ENCODE measurements around the gene PCDHB13. TPM values are rescaled to one million over a fixed set of nuclear protein-coding genes. Genes with fewer than 3 reads are reported as not detected.
"Not testable (repeated sequence)": the region's sequence is repeated elsewhere in the genome, so short reads cannot be mapped to it uniquely, and the experiment has no call there.

The PCDHB13 gene
- total RNA-seq, 3 donors from 2014 or later, result 3.7 to 5.9 (median 4.8) TPM

- intact Hi-C loops (cut with DNase I; ENCODE audit: low total_unique reads), result no loop called here
- no peaks in the 10 kb centered on the region for H3K27me3 ChIP-seq
- H3K4me3 ChIP-seq, result peak within 1 kb of the TSS in 2 of 3 donors; percentile 17 to 25
- TF ChIP-seq CTCF (IDR thresholded peaks at IDR 0.05) (no peak), POLR2AphosphoS5 (IDR thresholded peaks at IDR 0.05) (no peak), POLR2A (IDR thresholded peaks at IDR 0.05) (no peak)
- DNase-seq (ENCODE audit: low spot score in 2 of 2), result no peak
- no peaks in the 10 kb centered on the region for H3K4me1 ChIP-seq
- peaks cover 52 to 88% of the 10 kb centered on the region in 2 donors for H3K9me3 ChIP-seq
- H3K36me3 ChIP-seq, result no peaks in the 10 kb centered on the region
- no peak within 1 kb of the TSS for H3K27ac ChIP-seq
Measured at GRCh38 chr5:141208478-141208877, 5.2 kb upstream of the PCDHB13 start, which contains the start of gene PCDHB12. TSS of gene PCDHB12 (plus strand) at chr5:141208719. CDS start at chr5:141208908, 189 bp downstream.

DNA sequence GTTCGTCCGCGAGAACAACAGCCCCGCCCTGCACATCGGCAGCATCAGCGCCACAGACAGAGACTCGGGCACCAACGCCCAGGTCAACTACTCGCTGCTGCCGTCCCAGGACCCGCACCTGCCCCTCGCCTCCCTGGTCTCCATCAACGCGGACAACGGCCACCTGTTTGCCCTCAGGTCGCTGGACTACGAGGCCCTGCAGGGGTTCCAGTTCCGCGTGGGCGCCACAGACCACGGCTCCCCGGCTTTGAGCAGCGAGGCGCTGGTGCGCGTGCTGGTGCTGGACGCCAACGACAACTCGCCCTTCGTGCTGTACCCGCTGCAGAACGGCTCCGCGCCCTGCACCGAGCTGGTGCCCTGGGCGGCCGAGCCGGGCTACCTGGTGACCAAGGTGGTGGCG is 3.4 kb upstream of the PCDHB13 start:
- intact Hi-C loops (cut with DNase I; ENCODE audit: low total_unique reads); H3K4me1 ChIP-seq; H3K27ac ChIP-seq; DNase-seq (ENCODE audit: low spot score in 2 of 2); H3K36me3 ChIP-seq; H3K4me3 ChIP-seq; H3K27me3 ChIP-seq: not testable (repeated sequence)
- peaks cover 52 to 87% of the 10 kb centered on the region in 2 donors for H3K9me3 ChIP-seq

DNA sequence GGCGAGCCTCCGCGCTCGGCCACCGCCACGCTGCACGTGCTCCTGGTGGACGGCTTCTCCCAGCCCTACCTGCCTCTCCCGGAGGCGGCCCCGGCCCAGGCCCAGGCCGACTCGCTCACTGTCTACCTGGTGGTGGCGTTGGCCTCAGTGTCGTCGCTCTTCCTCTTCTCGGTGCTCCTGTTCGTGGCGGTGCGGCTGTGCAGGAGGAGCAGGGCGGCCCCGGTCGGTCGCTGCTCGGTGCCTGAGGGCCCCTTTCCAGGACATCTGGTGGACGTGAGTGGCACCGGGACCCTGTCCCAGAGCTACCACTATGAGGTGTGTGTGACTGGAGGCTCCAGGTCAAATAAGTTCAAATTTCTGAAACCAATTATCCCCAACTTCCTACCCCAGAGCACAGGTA is 2.9 kb upstream of the PCDHB13 start:
- H3K36me3 ChIP-seq; intact Hi-C loops (cut with DNase I; ENCODE audit: low total_unique reads); DNase-seq (ENCODE audit: low spot score in 2 of 2); H3K27ac ChIP-seq; H3K4me1 ChIP-seq; H3K27me3 ChIP-seq; H3K4me3 ChIP-seq: not testable (repeated sequence)
- H3K9me3 ChIP-seq, result peaks cover 58 to 88% of the 10 kb centered on the region in 2 donors

GRCh38 chr5:141214583-141214982 is 864 bp downstream of the PCDHB13 start:
- H3K27ac ChIP-seq; H3K36me3 ChIP-seq; intact Hi-C loops (cut with DNase I; ENCODE audit: low total_unique reads); H3K27me3 ChIP-seq; H3K4me1 ChIP-seq; DNase-seq (ENCODE audit: low spot score in 2 of 2): not testable (repeated sequence)
- peaks cover 66 to 93% of the 10 kb centered on the region in 2 donors for H3K9me3 ChIP-seq
- peak overlapping the region in 1 of 3 donors; percentile 11 for H3K4me3 ChIP-seq

- intact Hi-C loops (cut with DNase I; ENCODE audit: low total_unique reads); H3K4me3 ChIP-seq: not testable (repeated sequence)
- peaks cover 61 to 93% of the 10 kb centered on the region in 2 donors for H3K9me3 ChIP-seq
Measured at GRCh38 chr5:141215504-141215903, 1.8 kb downstream of the PCDHB13 start.

GRCh38 chr5:141216035-141216434 is 2.3 kb downstream of the PCDHB13 start:
- H3K27me3 ChIP-seq; H3K4me3 ChIP-seq; DNase-seq (ENCODE audit: low spot score in 2 of 2); intact Hi-C loops (cut with DNase I; ENCODE audit: low total_unique reads); H3K4me1 ChIP-seq; H3K36me3 ChIP-seq; H3K27ac ChIP-seq: not testable (repeated sequence)
- peaks cover 61 to 94% of the 10 kb centered on the region in 2 donors for H3K9me3 ChIP-seq

More at GRCh38 chr5:141215504-141215903, 1.8 kb downstream of the PCDHB13 start:
- H3K27ac ChIP-seq; DNase-seq (ENCODE audit: low spot score in 2 of 2); H3K27me3 ChIP-seq; H3K36me3 ChIP-seq; H3K4me1 ChIP-seq: not testable (repeated sequence)

- H3K27me3 ChIP-seq, result no peaks in the 10 kb centered on the region
- no peak for DNase-seq (ENCODE audit: low spot score in 2 of 2)
- H3K4me3 ChIP-seq, result peak within 1 kb of the TSS in 2 of 3 donors; percentile 34 to 53
- peaks cover 68 to 98% of the 10 kb centered on the region in 2 donors for H3K9me3 ChIP-seq
- no peaks in the 10 kb centered on the region for H3K36me3 ChIP-seq
- H3K4me1 ChIP-seq, result no peaks in the 10 kb centered on the region
- intact Hi-C loops (cut with DNase I; ENCODE audit: low total_unique reads), result no loop called here
- TF ChIP-seq POLR2AphosphoS5 (IDR thresholded peaks at IDR 0.05), result no peak
- no peak for TF ChIP-seq CTCF (IDR thresholded peaks at IDR 0.05)
- no peak for TF ChIP-seq POLR2A (IDR thresholded peaks at IDR 0.05)
- H3K27ac ChIP-seq, result no peak within 1 kb of the TSS
Measured at GRCh38 chr5:141223112-141223783, 9.5 kb downstream of the PCDHB13 start, which contains the start of gene PCDHB14. TSS of gene PCDHB14 (plus strand) at chr5:141223343. CDS start at chr5:141223506, 163 bp downstream.

GRCh38 chr5:141224844-141225243 is 11.1 kb downstream of the PCDHB13 start:
- H3K27me3 ChIP-seq; H3K36me3 ChIP-seq; H3K27ac ChIP-seq; H3K4me1 ChIP-seq; intact Hi-C loops (cut with DNase I; ENCODE audit: low total_unique reads); DNase-seq (ENCODE audit: low spot score in 2 of 2): not testable (repeated sequence)
- H3K4me3 ChIP-seq, result peak overlapping the region in 1 of 3 donors; percentile 16
- H3K9me3 ChIP-seq, result peaks cover 54 to 91% of the 10 kb centered on the region in 2 donors

GRCh38 chr5:141225421-141225820 is 11.7 kb downstream of the PCDHB13 start:
- intact Hi-C loops (cut with DNase I; ENCODE audit: low total_unique reads); H3K36me3 ChIP-seq; H3K27ac ChIP-seq; H3K4me1 ChIP-seq; H3K4me3 ChIP-seq; H3K27me3 ChIP-seq; DNase-seq (ENCODE audit: low spot score in 2 of 2): not testable (repeated sequence)
- H3K9me3 ChIP-seq, result peaks cover 53 to 89% of the 10 kb centered on the region in 2 donors
